Neural cell (in vitro differentiated cells): ENCODE results near the gene ICE1.

Experiments
- EP300 ChIP-seq: fragments of 450-650 bp; conservative IDR thresholded peaks from 2 replicates; pipeline ENCODE4 v1.6.1; 2014; ENCODE audit warnings: antibody characterized with exemption, mild to moderate bottlenecking, moderate library complexity; ENCODE audit not compliant: poor library complexity, severe bottlenecking
- EZH2 ChIP-seq: fragments of 200-600, 300-800 bp; shearing (Covaris generic), sonication (generic); IDR thresholded peaks from 2 replicates; pipeline ENCODE4 v1.6.1; 2014; ENCODE audit warnings: antibody characterized with exemption, low read length, borderline replicate concordance, mild to moderate bottlenecking; ENCODE audit not compliant: insufficient read depth, poor library complexity, severe bottlenecking
- POLR2AphosphoS5 ChIP-seq: IDR thresholded peaks from 2 replicates; pipeline ENCODE4 v1.6.1; 2012
- RAD21 ChIP-seq: fragments of 450-650 bp; conservative IDR thresholded peaks from 2 replicates; pipeline ENCODE4 v1.6.1; 2014; ENCODE audit warnings: antibody characterized with exemption, mild to moderate bottlenecking, moderate library complexity
- SMC3 ChIP-seq: fragments of 450-650 bp; conservative IDR thresholded peaks from 2 replicates; pipeline ENCODE4 v1.6.1; 2014; ENCODE audit warnings: antibody characterized with exemption, mild to moderate bottlenecking, moderate library complexity; ENCODE audit not compliant: poor library complexity
- TAF1 ChIP-seq: IDR thresholded peaks from 2 replicates; pipeline ENCODE4 v1.6.1; 2012; ENCODE audit warnings: low read depth
- TF ChIP-seq, protein P1 (sequence below): fragments of 450-650 bp; IDR thresholded peaks from 2 replicates; pipeline ENCODE4 v1.5.1; 2014; ENCODE audit warnings: antibody characterized with exemption, mild to moderate bottlenecking, moderate library complexity; ENCODE audit not compliant: poor library complexity, severe bottlenecking
- TF ChIP-seq, protein P2 (sequence below): IDR thresholded peaks from 2 replicates; pipeline ENCODE4 v1.6.1; 2012; ENCODE audit warnings: borderline replicate concordance

DNA sequence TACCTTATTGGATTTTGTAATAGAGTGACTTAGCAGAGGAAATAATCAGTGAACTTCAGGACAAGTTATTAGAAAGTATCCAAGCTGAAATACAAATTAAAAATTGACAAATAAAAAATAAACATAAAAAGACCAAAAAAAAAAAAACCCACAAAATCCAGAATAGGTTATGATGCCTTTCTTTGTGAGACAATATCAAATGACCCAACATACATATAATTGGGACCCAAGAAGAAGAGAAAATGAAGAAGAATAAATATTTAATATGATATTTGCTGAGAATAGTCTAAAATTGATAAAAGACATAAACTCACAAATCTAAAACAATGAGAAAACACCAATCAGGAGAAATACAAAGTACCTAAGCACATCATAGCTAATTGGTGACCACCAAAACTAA, 81.8 kb downstream of the ICE1 start:
- TF ChIP-seq EZH2 (no peak), EP300 (no peak), SMC3 (no peak), POLR2AphosphoS5 (no peak), TAF1 (no peak), RAD21 (no peak)
- TF ChIP-seq, protein P1, sequence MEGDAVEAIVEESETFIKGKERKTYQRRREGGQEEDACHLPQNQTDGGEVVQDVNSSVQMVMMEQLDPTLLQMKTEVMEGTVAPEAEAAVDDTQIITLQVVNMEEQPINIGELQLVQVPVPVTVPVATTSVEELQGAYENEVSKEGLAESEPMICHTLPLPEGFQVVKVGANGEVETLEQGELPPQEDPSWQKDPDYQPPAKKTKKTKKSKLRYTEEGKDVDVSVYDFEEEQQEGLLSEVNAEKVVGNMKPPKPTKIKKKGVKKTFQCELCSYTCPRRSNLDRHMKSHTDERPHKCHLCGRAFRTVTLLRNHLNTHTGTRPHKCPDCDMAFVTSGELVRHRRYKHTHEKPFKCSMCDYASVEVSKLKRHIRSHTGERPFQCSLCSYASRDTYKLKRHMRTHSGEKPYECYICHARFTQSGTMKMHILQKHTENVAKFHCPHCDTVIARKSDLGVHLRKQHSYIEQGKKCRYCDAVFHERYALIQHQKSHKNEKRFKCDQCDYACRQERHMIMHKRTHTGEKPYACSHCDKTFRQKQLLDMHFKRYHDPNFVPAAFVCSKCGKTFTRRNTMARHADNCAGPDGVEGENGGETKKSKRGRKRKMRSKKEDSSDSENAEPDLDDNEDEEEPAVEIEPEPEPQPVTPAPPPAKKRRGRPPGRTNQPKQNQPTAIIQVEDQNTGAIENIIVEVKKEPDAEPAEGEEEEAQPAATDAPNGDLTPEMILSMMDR = no peak
- TF ChIP-seq, protein P2, sequence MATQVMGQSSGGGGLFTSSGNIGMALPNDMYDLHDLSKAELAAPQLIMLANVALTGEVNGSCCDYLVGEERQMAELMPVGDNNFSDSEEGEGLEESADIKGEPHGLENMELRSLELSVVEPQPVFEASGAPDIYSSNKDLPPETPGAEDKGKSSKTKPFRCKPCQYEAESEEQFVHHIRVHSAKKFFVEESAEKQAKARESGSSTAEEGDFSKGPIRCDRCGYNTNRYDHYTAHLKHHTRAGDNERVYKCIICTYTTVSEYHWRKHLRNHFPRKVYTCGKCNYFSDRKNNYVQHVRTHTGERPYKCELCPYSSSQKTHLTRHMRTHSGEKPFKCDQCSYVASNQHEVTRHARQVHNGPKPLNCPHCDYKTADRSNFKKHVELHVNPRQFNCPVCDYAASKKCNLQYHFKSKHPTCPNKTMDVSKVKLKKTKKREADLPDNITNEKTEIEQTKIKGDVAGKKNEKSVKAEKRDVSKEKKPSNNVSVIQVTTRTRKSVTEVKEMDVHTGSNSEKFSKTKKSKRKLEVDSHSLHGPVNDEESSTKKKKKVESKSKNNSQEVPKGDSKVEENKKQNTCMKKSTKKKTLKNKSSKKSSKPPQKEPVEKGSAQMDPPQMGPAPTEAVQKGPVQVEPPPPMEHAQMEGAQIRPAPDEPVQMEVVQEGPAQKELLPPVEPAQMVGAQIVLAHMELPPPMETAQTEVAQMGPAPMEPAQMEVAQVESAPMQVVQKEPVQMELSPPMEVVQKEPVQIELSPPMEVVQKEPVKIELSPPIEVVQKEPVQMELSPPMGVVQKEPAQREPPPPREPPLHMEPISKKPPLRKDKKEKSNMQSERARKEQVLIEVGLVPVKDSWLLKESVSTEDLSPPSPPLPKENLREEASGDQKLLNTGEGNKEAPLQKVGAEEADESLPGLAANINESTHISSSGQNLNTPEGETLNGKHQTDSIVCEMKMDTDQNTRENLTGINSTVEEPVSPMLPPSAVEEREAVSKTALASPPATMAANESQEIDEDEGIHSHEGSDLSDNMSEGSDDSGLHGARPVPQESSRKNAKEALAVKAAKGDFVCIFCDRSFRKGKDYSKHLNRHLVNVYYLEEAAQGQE = no peak
